ENCODE results near the gene NRP1.
"Not testable (repeated sequence)": the region's sequence is repeated elsewhere in the genome, so short reads cannot be mapped to it uniquely, and the experiment has no call there.

Gene NRP1

DNA sequence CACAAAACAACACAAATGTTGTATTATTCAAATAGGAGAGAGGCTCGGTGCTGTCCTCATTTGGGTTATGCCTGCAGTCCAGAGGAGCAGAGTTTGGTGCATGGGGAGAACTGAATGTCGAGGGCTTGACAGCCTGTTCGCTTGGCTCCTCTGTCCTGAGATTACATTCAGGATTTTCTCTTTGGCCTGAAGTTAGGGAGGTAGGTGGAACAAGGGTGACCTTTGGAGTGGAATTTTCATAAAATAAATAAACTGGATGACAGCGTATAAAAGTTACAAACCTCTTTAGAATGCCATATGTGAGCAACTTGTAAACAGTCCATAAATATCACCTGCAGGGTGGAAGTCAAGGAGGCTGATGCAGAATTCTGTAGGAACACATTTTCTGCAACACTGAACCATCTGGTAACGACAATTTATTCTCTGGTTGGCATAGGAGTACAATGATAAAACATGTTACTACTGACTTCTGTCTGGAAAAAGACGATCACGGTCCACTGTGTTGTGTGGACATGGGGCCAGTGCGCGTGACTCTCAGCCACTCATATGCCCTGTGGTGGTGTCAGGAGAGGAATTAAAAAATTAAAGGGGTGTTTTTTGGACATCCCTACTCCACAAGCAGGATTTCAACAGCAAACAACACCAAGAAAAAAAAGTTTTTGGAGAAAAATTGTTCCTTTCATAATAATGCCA is 33.2 kb downstream of the NRP1 start:
- no peak for ATAC-seq
- no peak for TF ChIP-seq ZNF565 (CRISPR knock-in tag; conservative IDR thresholded peaks at IDR 0.05; ENCODE audit: low read depth)
- no peak for TF ChIP-seq OSR1 (CRISPR knock-in tag; IDR thresholded peaks at IDR 0.05)
- TF ChIP-seq ZFP3 (CRISPR knock-in tag; IDR thresholded peaks at IDR 0.05), result no peak
- TF ChIP-seq, protein P1, sequence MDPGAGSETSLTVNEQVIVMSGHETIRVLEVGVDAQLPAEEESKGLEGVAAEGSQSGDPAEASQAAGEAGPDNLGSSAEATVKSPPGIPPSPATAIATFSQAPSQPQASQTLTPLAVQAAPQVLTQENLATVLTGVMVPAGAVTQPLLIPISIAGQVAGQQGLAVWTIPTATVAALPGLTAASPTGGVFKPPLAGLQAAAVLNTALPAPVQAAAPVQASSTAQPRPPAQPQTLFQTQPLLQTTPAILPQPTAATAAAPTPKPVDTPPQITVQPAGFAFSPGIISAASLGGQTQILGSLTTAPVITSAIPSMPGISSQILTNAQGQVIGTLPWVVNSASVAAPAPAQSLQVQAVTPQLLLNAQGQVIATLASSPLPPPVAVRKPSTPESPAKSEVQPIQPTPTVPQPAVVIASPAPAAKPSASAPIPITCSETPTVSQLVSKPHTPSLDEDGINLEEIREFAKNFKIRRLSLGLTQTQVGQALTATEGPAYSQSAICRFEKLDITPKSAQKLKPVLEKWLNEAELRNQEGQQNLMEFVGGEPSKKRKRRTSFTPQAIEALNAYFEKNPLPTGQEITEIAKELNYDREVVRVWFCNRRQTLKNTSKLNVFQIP (CRISPR knock-in tag; IDR thresholded peaks at IDR 0.05; ENCODE audit: borderline replicate concordance, low read depth), result no peak
- no peak for TF ChIP-seq BACH2 (CRISPR knock-in tag; IDR thresholded peaks at IDR 0.05; ENCODE audit: borderline replicate concordance)
- TF ChIP-seq PATZ1 (CRISPR knock-in tag; IDR thresholded peaks at IDR 0.05; ENCODE audit: borderline replicate concordance), result no peak
- no peak for TF ChIP-seq CREB5 (CRISPR knock-in tag; IDR thresholded peaks at IDR 0.05; ENCODE audit: low read depth)
- TF ChIP-seq CSRNP3 (CRISPR knock-in tag; IDR thresholded peaks at IDR 0.05), result no peak
- TF ChIP-seq TSHZ2 (CRISPR knock-in tag; IDR thresholded peaks at IDR 0.05), result no peak
- no peak for TF ChIP-seq ZNF8 (CRISPR knock-in tag; IDR thresholded peaks at IDR 0.05)
- TF ChIP-seq ZFP30 (CRISPR knock-in tag; IDR thresholded peaks at IDR 0.05), result no peak
- TF ChIP-seq SNAI2 (CRISPR knock-in tag; IDR thresholded peaks at IDR 0.05), result no peak
- no peak for TF ChIP-seq CSDC2 (CRISPR knock-in tag; IDR thresholded peaks at IDR 0.05)
- no peak for TF ChIP-seq ZNF70 (CRISPR knock-in tag; IDR thresholded peaks at IDR 0.05)
- TF ChIP-seq ZC3H10 (CRISPR knock-in tag; IDR thresholded peaks at IDR 0.05), result no peak
- TF ChIP-seq TCF4 (CRISPR knock-in tag; IDR thresholded peaks at IDR 0.05; ENCODE audit: borderline replicate concordance), result no peak
- no peak for TF ChIP-seq PPARA (CRISPR knock-in tag; IDR thresholded peaks at IDR 0.05; ENCODE audit: borderline replicate concordance)
- TF ChIP-seq RARB (CRISPR knock-in tag; IDR thresholded peaks at IDR 0.05), result no peak

GRCh38 chr10:33300544-33300943 is 33.9 kb downstream of the NRP1 start:
- ATAC-seq, result not testable (repeated sequence)

GRCh38 chr10:33298893-33299292 is 35.6 kb downstream of the NRP1 start:
- ATAC-seq, result no peak
- TF ChIP-seq BACH2 (CRISPR knock-in tag; IDR thresholded peaks at IDR 0.05; ENCODE audit: borderline replicate concordance) (no peak), TOX (CRISPR knock-in tag; IDR thresholded peaks at IDR 0.05; ENCODE audit: borderline replicate concordance) (no peak), PPARA (CRISPR knock-in tag; IDR thresholded peaks at IDR 0.05; ENCODE audit: borderline replicate concordance) (no peak), ZFP30 (CRISPR knock-in tag; IDR thresholded peaks at IDR 0.05) (no peak), ISL1 (CRISPR knock-in tag; IDR thresholded peaks at IDR 0.05) (no peak), CSDC2 (CRISPR knock-in tag; IDR thresholded peaks at IDR 0.05) (no peak), ESRRG (CRISPR knock-in tag; IDR thresholded peaks at IDR 0.05) (no peak), GLIS3 (CRISPR knock-in tag; IDR thresholded peaks at IDR 0.05) (no peak), PATZ1 (CRISPR knock-in tag; IDR thresholded peaks at IDR 0.05; ENCODE audit: borderline replicate concordance) (no peak), ZNF565 (CRISPR knock-in tag; conservative IDR thresholded peaks at IDR 0.05; ENCODE audit: low read depth) (no peak), ZFP3 (CRISPR knock-in tag; IDR thresholded peaks at IDR 0.05) (no peak), ARNTL (CRISPR knock-in tag; IDR thresholded peaks at IDR 0.05; ENCODE audit: borderline replicate concordance, low read depth) (no peak), CSRNP3 (CRISPR knock-in tag; IDR thresholded peaks at IDR 0.05) (no peak), ZNF70 (CRISPR knock-in tag; IDR thresholded peaks at IDR 0.05) (no peak), ZC3H10 (CRISPR knock-in tag; IDR thresholded peaks at IDR 0.05) (no peak)
- TF ChIP-seq, protein P1 (CRISPR knock-in tag; IDR thresholded peaks at IDR 0.05; ENCODE audit: borderline replicate concordance, low read depth), result no peak
